GM21825 (cell line): ENCODE results near the gene SAA2.
"Not testable (repeated sequence)": the region's sequence is repeated elsewhere in the genome, so short reads cannot be mapped to it uniquely, and the experiment has no call there.

Experiments
- ATAC-seq: cut with Tn5 transposase; IDR thresholded peaks from one replicate; pipeline ENCODE4 v1.9.1; 2021; ENCODE audit warnings: mild to moderate bottlenecking, moderate library complexity; ENCODE audit not compliant: unreplicated experiment

SAA2 gene

GRCh38 chr11:18248561-18248960, at the start of gene SAA2:
TSS of gene SAA2 (minus strand) at chr11:18248668. CDS start at chr11:18248011, 657 bp downstream.
- no peak for ATAC-seq

DNA sequence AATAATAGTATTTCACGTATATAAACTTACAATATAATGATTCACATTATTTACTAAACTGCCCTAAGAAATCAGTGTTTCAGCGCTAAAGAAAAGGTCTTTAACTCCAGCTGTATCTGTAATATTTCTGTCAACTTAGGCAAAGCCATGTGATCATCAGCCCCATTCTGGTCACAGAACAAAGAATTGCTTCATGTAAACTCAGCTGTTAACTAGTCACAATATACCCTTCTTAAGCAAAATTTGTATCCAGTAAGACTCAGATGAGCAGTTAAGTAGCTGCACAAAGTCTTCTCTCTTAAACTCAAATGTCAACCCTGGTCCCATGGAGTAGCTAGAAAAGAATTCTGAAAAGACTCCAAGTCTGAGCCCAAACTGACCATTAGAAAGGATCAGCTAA, 46.8 kb upstream of the SAA2 start:
- no peak for ATAC-seq

DNA sequence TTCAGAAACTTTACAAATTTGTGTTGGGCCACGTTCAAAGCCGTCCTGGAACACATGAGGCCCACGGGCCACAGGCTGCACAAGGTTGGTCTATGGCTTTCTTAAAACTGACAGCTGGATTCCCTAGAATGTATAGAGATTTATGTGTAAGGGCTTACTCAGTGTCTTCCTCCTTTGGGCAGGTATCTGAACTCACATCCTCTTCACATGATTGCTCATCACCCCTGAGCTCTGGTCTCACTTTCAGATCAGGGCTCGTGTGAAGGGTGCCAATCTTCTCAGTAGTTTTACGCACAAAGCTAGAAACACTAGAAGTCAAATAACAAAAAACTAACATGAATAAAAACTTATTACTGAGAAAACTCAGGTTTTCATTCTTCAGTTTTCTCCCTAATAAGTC, 46.4 kb upstream of the SAA2 start:
- peak; percentile 78 for ATAC-seq

GRCh38 chr11:18288911-18289310, 40.4 kb upstream of the SAA2 start:
- ATAC-seq, result no peak

DNA sequence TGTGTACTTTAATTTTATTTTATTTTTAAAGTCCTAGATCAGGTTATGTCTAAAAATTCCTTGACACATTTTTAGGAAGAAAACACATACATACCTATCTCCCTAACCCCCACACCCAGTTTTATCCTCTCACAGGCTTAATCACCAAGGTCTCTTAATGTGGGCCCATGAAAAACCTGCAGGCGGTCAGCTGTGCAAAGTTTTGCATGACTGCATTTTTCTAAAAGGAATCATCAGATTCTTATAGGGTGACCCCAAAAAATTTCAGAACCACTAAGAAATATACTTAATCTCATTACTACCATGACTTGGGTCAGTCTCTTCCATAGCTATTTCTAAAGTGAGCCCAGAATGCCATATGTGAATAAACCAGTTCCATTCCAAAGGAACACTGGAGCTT, 37.4 kb upstream of the SAA2 start:
- ATAC-seq, result no peak

DNA sequence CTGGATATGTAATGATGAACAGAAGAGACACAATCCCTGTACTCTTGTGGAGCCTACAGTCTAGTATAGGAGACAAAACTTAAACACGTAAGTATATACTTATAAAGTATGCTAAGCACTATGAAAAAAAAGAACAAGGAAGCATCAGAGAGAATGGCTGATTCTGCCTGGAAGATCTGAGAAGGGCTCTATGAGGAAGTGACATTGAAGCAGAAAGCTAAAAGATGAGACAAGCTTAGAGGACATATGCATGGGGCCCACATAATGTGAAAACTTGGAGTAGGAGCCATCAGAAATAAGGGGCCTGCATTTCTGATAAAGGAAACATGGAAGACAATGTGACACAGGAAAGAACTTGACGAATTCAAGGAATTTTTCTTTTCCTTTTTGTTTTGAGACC, 34.2 kb upstream of the SAA2 start:
- ATAC-seq, result no peak

GRCh38 chr11:18280438-18281045, 32.1 kb upstream of the SAA2 start:
- ATAC-seq, result peak; percentile 89

- ATAC-seq, result no peak
Observed at GRCh38 chr11:18277565-18278271, 29.2 kb upstream of the SAA2 start.

DNA sequence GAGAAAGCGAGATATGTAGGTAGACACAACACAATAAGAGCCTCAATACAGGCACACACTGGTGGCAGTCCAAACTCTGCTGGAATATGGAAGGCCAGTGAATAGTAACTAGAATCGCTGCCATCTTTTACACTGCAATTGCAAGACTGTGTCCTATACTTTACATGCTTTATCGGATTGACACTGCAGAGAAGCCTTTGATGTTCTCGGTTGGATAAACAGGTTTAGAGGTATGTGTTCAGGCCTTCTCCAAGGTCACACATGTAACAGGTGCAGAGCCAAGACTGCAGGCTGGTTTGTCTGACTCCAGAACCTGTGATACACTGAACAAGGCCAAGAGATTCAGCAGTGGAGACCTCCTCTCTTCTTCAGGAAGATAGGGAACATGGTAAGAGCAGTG, 22.7 kb upstream of the SAA2 start:
- no peak for ATAC-seq

GRCh38 chr11:18270102-18270501, 21.6 kb upstream of the SAA2 start:
- ATAC-seq, result no peak

- ATAC-seq, result not testable (repeated sequence)
Observed at GRCh38 chr11:18269252-18269651, 20.8 kb upstream of the SAA2 start.

GRCh38 chr11:18267335-18268133, 19.1 kb upstream of the SAA2 start:
- ATAC-seq, result peak; percentile 44

GRCh38 chr11:18265949-18266348, 17.5 kb upstream of the SAA2 start, which contains the start of gene SAA1:
TSS of gene SAA1 (plus strand) at chr11:18266264. CDS start at chr11:18266888, 624 bp downstream.
- no peak for ATAC-seq

DNA sequence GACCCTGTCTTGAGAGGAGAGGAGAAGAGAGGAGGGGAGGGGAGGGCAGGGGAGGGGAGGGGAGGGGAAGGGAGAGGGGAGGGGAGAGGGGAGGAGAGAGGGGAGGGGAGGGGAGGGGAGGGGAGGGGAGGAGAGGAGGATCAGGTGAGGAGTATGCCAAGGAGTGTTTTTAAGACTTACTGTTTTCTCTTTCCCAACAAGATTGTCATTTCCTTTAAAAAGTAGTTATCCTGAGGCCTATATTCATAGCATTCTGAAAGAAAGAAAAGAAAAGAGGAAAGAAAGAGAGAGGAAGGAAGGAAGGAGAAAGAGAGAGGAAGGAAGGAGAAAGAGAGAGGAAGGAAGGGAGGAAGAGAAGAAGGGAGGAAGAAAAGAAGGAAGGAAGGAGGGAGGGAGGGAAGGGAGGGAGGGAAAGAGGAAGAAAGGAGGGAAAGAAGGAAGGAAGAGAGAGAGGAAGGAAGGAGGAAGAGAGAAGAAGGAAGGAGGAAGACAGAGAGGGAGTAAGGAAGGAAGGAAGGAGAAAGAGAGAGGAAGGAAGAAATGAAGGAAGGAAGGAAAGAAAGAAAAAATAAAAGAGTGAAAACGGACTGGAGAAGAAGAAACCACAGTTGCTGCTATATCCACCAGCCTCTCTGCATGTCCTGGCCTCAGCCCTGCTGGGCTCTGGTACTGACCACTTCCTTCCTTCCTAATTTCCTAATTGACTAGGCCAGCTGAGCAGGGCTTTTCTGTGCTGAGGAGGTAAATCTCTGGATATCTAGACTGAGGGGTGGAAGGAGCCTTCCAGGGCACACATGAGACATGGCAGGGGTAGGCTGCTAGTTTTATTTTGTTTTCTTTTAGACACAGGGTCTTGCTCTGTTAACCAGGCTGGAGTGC, 16.4 kb upstream of the SAA2 start:
- ATAC-seq, result no peak

GRCh38 chr11:18264035-18264434, 15.6 kb upstream of the SAA2 start:
- no peak for ATAC-seq

GRCh38 chr11:18262681-18263350, 14.3 kb upstream of the SAA2 start:
- not testable (repeated sequence) for ATAC-seq

DNA sequence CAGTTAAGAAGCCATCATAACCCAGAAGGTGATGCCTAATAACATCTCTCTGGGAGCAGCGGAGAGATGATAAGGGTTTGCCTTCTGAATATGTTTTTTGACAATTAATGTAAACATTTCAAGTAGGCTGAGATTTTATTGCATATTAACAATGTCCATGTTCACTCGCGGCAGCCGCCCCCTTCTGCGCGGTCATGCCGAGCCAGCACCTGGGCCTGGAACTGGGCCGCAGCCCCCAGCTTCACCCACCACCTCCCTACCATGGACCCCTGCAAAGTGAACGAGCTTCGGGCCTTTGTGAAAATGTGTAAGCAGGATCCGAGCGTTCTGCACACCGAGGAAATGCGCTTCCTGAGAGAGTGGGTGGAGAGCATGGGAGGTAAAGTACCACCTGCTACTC, 13.3 kb upstream of the SAA2 start:
- ATAC-seq, result no peak

DNA sequence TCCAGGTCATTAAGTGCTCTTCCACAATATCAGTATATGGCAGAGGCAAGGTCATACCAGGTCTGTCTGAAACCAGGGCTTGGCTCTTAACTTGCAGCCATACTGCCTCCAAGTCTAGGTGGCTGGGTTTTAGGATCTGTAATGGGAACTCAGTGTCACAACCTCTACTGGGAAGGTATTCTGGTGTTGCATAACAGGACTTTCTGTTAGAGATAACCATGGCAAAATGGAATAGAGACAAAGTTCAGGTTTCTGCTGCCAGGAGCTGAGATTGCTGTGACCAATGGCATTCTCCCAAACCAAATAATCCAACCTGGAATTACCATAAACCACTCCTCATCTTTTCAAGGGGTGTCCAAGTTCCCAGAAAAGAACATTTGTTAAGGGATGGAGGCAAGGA, 10.8 kb upstream of the SAA2 start:
- no peak for ATAC-seq

DNA sequence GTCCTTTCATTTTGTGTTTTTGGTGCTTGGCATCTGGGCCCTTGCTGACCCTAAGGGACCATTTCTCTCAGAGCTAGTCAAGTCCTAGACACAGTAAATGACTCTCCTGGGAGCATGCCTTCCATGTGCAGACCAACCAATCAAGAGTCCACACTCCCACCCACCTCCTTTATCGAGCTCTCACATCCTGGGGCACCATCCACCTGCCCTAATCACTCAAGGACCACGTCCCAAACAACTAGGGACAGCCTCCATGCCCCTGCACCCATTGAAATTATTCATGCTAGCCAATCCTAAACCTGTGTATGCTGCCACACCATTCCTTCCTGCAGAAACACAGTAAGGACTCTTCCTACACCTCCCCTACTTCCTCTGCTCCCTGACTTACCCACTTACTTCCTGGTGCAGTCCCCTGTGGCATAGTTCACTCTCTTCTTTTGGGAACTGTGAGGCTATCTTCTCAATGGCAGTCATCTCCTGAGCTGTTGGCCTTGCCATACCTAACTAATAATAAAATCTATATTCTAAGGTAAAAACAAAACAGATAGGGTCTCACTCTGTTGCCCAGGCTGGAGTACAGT, 6.4 kb upstream of the SAA2 start:
- ATAC-seq, result no peak

DNA sequence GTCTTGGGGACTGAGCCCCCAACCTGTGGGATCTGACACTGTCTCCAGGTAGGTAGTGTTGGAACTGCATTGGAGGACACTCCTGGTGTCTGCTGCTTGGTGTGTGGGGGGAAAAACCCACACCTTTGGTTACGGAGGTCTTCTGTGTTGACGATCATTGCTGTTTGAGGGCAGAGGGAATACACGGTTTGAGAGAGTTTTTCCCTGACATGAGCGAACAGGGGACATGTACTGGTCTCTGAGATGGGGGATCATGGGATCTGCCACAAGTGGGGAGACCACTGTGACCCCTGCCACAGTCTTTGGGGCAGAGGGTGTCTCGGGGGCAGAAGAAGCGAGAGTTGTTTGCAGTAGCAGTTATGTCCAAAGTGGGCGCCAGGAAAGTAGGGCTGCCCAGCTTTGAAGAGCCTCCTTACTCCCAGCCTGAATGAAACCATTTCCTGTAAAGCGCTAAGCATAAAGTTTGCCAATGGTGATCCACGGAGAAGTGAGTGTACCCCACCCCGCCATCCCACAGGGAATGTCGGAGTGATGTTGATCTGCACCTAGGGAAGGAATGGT, 5.4 kb upstream of the SAA2 start:
- ATAC-seq, result no peak
